MCF 10A (cell line): ENCODE measurements around the gene NR1I3. TPM values are rescaled to one million over a fixed set of nuclear protein-coding genes. Genes with fewer than 3 reads are reported as not detected.

Experiments used
- BruUV-seq: library from RNA; stranded (reverse); fragments of 400-500 nt; replicated peaks from 2 replicates; lab custom pipeline; 2021; lab: Mats Ljungman, UMichigan
- CTCF ChIA-PET: fragments of 300-600 bp; sonication (Branson Sonifier 250); formaldehyde crosslinking; extraction: SDS; loops from one replicate; lab custom pipeline; 2021; ENCODE audit warnings: antibody characterized with exemption, inconsistent platforms; lab: Yijun Ruan, JAX
- POLR2A ChIA-PET: fragments of 300-600, 350-650 bp; sonication (Branson Sonifier 250); formaldehyde crosslinking; extraction: SDS; loops from one replicate; lab custom pipeline; 2020; ENCODE audit warnings: antibody characterized with exemption, inconsistent platforms; lab: Yijun Ruan, JAX
- DNase-seq: peaks from one replicate; pipeline ENCODE4 v3.0.0-alpha.2; 2018; ENCODE audit not compliant: unreplicated experiment
- H3K27ac Mint-ChIP-seq: one replicate; pipeline ENCODE4 v1.8.0; 2022; ENCODE audit warnings: mild to moderate bottlenecking, low read depth, mixed read lengths; ENCODE audit not compliant: unreplicated experiment
- H3K27me3 Mint-ChIP-seq: one replicate; pipeline ENCODE4 v1.8.0; 2022; ENCODE audit warnings: mixed read lengths; ENCODE audit not compliant: insufficient read depth, unreplicated experiment
- H3K36me3 Mint-ChIP-seq: one replicate; pipeline ENCODE4 v1.8.0; 2022; ENCODE audit warnings: mild to moderate bottlenecking, moderate library complexity, mixed read lengths; ENCODE audit not compliant: insufficient read depth, unreplicated experiment
- H3K4me1 Mint-ChIP-seq: one replicate; pipeline ENCODE4 v1.8.0; 2022; ENCODE audit warnings: mixed read lengths; ENCODE audit not compliant: insufficient read depth, unreplicated experiment
- H3K4me3 Mint-ChIP-seq: one replicate; pipeline ENCODE4 v1.8.0; 2022; ENCODE audit warnings: mild to moderate bottlenecking, moderate library complexity, mixed read lengths; ENCODE audit not compliant: unreplicated experiment
- H3K9me3 Mint-ChIP-seq: one replicate; pipeline ENCODE4 v1.8.0; 2022; ENCODE audit warnings: mixed read lengths; ENCODE audit not compliant: unreplicated experiment
- intact Hi-C: fragments of 100-400 bp; cut with micrococcal nuclease; formaldehyde crosslinking; loops from 2 replicates; pipeline ENCODE4 v1.14.1; 2022
- total RNA-seq: library from RNA; stranded (reverse); gene quantifications from 2 replicates; pipeline ENCODE4 v1.2.3, GENCODE V29; 2022
- TF ChIP-seq, protein P1 (sequence below): fragments of 200-600 bp; IDR thresholded peaks from one replicate; pipeline ENCODE4 v1.8.0; 2022; ENCODE audit warnings: antibody characterized with exemption, mild to moderate bottlenecking; ENCODE audit not compliant: unreplicated experiment

Gene NR1I3
- total RNA-seq, 1 experiment from 2014 or later, result not detected

DNA sequence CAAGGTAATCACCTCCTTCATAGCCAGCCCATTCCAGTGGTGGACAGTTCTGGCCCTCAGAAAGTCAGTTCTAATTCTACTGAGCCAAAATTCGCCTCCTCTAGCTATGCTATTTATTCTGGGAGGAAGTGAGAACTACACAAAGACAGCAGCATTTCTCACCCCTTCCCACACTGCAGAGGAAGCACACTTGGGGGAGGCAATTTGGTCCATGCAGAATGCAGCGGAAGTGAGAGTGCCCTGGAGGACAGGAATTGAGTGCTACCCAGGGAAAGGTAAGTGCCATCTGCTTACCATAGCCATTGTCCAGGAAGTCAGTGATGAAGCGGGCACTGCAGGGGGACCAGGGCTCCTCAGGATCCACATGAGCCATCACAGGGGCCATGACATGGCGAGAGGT lies 42.8 kb downstream of the NR1I3 start:
- H3K4me3 Mint-ChIP-seq, result no peak overlapping the region
- no peaks in the 10 kb centered on the region for H3K36me3 Mint-ChIP-seq
- H3K4me1 Mint-ChIP-seq, result peaks cover 38% of the 10 kb centered on the region
- TF ChIP-seq, protein P1, sequence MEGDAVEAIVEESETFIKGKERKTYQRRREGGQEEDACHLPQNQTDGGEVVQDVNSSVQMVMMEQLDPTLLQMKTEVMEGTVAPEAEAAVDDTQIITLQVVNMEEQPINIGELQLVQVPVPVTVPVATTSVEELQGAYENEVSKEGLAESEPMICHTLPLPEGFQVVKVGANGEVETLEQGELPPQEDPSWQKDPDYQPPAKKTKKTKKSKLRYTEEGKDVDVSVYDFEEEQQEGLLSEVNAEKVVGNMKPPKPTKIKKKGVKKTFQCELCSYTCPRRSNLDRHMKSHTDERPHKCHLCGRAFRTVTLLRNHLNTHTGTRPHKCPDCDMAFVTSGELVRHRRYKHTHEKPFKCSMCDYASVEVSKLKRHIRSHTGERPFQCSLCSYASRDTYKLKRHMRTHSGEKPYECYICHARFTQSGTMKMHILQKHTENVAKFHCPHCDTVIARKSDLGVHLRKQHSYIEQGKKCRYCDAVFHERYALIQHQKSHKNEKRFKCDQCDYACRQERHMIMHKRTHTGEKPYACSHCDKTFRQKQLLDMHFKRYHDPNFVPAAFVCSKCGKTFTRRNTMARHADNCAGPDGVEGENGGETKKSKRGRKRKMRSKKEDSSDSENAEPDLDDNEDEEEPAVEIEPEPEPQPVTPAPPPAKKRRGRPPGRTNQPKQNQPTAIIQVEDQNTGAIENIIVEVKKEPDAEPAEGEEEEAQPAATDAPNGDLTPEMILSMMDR, result no peak
- intact Hi-C loops, result no loop called here
- no peaks in the 10 kb centered on the region for H3K9me3 Mint-ChIP-seq
- no peaks in the 10 kb centered on the region for H3K27me3 Mint-ChIP-seq
- H3K27ac Mint-ChIP-seq, result no peak overlapping the region
- ChIA-PET CTCF (interaction anchor here (1.4 to 5.6 kb wide), 6 partner anchors 9 to 96 kb away, joined by 12 to 154 read pairs (median 88); partner anchors contain the start of genes APOA2, NDUFS2, PPOX and TOMM40L), POLR2A (interaction anchor here (0.8 kb wide), 1 partner anchor 43 kb away, joined by 4 read pairs; no protein-coding TSS in a partner anchor)
- no TSS peak for BruUV-seq
- no peak for DNase-seq

DNA sequence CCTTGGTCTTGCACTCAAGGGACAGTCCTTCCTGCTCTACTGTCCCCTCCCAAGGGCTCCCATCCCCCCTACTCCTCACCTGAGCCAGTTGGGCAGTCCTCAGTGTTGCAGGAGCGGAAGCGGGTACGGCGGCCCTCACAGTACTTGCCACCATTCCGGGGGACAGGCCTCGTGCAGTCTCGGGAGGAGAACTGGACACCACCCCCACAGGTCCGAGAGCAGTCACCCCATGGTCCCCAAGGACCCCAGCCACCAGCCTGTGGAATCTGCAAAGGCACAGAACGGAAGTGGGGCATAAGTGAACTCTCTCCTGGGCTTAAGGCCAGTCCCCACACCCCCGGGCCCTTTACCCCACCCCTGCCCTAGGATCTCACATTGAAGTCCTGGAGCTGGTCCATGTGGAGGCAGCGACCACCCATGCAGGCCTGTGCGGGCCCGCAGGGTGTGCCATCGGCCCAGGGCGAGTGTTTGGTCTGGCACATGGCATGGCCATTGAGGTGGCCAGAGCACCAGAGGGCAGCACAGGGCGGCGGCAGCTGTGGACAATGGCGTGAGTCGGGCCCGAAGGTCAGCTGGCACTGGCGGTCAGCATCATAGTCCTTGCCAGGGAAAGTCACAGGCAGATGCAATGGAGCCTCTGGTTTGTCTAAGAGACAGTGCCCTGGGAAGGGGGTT lies 44.3 kb downstream of the NR1I3 start:
- H3K4me3 Mint-ChIP-seq, result no peak overlapping the region
- BruUV-seq, result no TSS peak
- CTCF ChIA-PET, result interaction anchor here (0.5 to 5.6 kb wide), 22 partner anchors 10 to 1020 kb away, joined by 3 to 154 read pairs (median 8); partner anchors contain the start of genes APOA2, B4GALT3, FCER1G and NDUFS2
- H3K27me3 Mint-ChIP-seq, result no peaks in the 10 kb centered on the region
- peaks cover 24% of the 10 kb centered on the region for H3K4me1 Mint-ChIP-seq
- no peaks in the 10 kb centered on the region for H3K9me3 Mint-ChIP-seq
- intact Hi-C loops, result no loop called here
- peak overlapping the region; percentile 25 for H3K27ac Mint-ChIP-seq
- no peak for DNase-seq
- TF ChIP-seq, protein P1, result no peak
- no peaks in the 10 kb centered on the region for H3K36me3 Mint-ChIP-seq
- POLR2A ChIA-PET, result interaction anchor here (0.6 to 4.0 kb wide), 3 partner anchors 8 to 184 kb away, joined by 3 to 38 read pairs (median 7); partner anchors contain the start of genes NDUFS2 and TOMM40L

DNA sequence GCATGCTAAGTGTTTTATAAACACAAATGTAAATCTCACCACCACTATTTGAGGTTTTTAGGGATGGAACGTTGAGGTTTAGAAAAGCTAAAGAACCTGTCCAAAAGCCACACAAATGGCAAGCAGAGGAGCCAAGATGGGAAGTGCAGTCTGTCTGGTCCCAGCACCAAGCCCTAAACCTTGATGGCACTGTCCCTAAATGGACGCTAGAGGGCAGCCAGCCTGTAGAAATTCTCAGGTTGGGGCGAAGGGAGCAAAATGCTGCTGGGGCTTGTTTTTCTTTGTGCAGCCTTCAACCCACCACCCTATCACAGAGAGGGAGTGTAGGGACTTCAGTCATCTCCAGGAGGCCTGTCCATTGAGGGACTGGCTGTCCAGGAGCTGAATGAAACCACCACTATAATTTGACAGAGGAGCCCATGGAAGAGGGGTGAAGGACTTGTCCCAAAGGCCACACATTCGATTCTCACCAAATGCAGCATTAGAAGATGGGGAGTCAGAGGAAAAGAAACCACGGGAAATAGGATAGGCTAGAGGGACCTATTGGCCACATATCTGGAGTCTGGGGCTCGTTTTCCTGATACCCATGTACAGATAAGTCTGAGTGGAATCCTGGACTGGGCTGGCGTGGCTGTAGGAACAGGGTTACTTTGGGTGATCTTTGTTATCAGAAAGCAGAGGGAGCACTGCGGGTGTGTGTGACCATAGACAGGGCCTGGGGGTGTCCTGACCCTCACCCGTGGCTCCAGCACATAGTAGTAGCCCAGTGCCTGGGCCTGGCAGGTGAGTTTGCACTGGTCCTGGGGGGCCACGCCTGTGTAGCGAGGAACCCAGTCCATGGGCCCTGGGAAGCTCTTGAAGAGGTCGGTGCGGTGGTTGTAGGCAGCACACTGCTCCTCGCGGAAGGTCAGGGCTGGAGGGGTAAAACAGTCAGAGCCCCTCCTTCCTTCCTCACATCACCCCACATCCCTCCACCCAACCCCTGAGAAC lies 45.2 kb downstream of the NR1I3 start:
- ChIA-PET CTCF (interaction anchor here (0.5 to 5.6 kb wide), 46 partner anchors 11 to 1020 kb away, joined by 3 to 154 read pairs (median 5); partner anchors contain the start of genes APOA2, B4GALT3, CFAP126 and FCER1G), POLR2A (interaction anchor here (1.8 to 4.0 kb wide), 2 partner anchors 9 to 33 kb away, joined by 7 to 38 read pairs; partner anchors contain the start of genes NDUFS2 and TOMM40L)
- H3K4me1 Mint-ChIP-seq, result peaks cover 20% of the 10 kb centered on the region
- peak overlapping the region; percentile 71 for H3K27ac Mint-ChIP-seq
- no peaks in the 10 kb centered on the region for H3K27me3 Mint-ChIP-seq
- H3K4me3 Mint-ChIP-seq, result no peak overlapping the region
- TF ChIP-seq, protein P1, result peak; percentile 92
- intact Hi-C loops, result loop anchor here (1.0 kb wide), 3 partner anchors 10 to 190 kb away; no protein-coding TSS in a partner anchor
- no peaks in the 10 kb centered on the region for H3K9me3 Mint-ChIP-seq
- peak; percentile 88 for DNase-seq
- BruUV-seq, result no TSS peak
- no peaks in the 10 kb centered on the region for H3K36me3 Mint-ChIP-seq
